Osteoblast (primary cell): ENCODE results near the gene EGR1. TPM values are rescaled to one million over a fixed set of nuclear protein-coding genes. Genes with fewer than 3 reads are reported as not detected.

ENCODE experiments used
- DNase-seq: peaks from one replicate; pipeline ENCODE4 v3.0.0; 2011; ENCODE audit warnings: low spot score, mixed read lengths; ENCODE audit not compliant: insufficient read length; ENCODE audit errors: missing footprints
- H2AFZ ChIP-seq: 2 replicates; pipeline ENCODE4 v1.6.0; 2011; ENCODE audit warnings: mild to moderate bottlenecking, low read length
- H3K27ac ChIP-seq: 2 replicates; pipeline ENCODE4 v1.5.1; 2011; ENCODE audit warnings: mild to moderate bottlenecking, low read depth, low read length, moderate library complexity
- H3K27me3 ChIP-seq: 2 replicates; pipeline ENCODE4 v1.6.0; 2012; ENCODE audit warnings: mild to moderate bottlenecking, control low read depth, inconsistent platforms, low read length, moderate library complexity; ENCODE audit not compliant: insufficient read depth
- H3K36me3 ChIP-seq: 2 replicates; pipeline ENCODE4 v1.5.1; 2011; ENCODE audit warnings: mild to moderate bottlenecking, low read length, control low read depth, moderate library complexity; ENCODE audit not compliant: insufficient read depth
- H3K4me1 ChIP-seq: 2 replicates; pipeline ENCODE4 v1.5.1; 2011; ENCODE audit warnings: mild to moderate bottlenecking, low read length, control low read depth, moderate library complexity; ENCODE audit not compliant: insufficient read depth
- H3K4me2 ChIP-seq: 2 replicates; pipeline ENCODE4 v1.6.0; 2011; ENCODE audit warnings: mild to moderate bottlenecking, low read length; ENCODE audit not compliant: insufficient read depth
- H3K4me3 ChIP-seq: fragments of 200-600 bp; sonication (generic); 3 replicates; pipeline ENCODE4 v1.5.1; 2012; ENCODE audit warnings: mild to moderate bottlenecking, low read length, inconsistent platforms; ENCODE audit not compliant: insufficient read depth
- H3K79me2 ChIP-seq: 2 replicates; pipeline ENCODE4 v1.6.0; 2012; ENCODE audit warnings: mild to moderate bottlenecking, low read length, control low read depth, inconsistent platforms; ENCODE audit not compliant: insufficient read depth
- H3K9me3 ChIP-seq: 2 replicates; pipeline ENCODE4 v1.5.1; 2011; ENCODE audit warnings: low read depth, low read length, control low read depth
- H4K20me1 ChIP-seq: 2 replicates; pipeline ENCODE4 v1.6.0; 2012; ENCODE audit warnings: mild to moderate bottlenecking, low read length, control low read depth; ENCODE audit not compliant: insufficient read depth
- CTCF ChIP-seq: IDR thresholded peaks from 2 replicates; pipeline ENCODE4 v1.5.1; 2011; ENCODE audit warnings: mild to moderate bottlenecking, low read depth, low read length, moderate library complexity; ENCODE audit errors: extremely low read depth
- total RNA-seq: library from RNA; depleted of rRNA; stranded (reverse); fragments of >200 nt; gene quantifications from 2 replicates; pipeline ENCODE4 v1.2.3, GENCODE V29; 2012

EGR1 gene
- total RNA-seq, 1 donor: 2.2 TPM

GRCh38 chr5:138453590-138453989 is 11.7 kb upstream of the EGR1 start:
- no peak overlapping the region for H3K4me2 ChIP-seq
- no peak overlapping the region for H2AFZ ChIP-seq
- no peak overlapping the region for H3K27ac ChIP-seq
- H3K9me3 ChIP-seq: no peaks in the 10 kb centered on the region
- no peaks in the 10 kb centered on the region for H3K79me2 ChIP-seq
- peaks cover 5% of the 10 kb centered on the region for H3K4me1 ChIP-seq
- no peak for TF ChIP-seq CTCF
- no peaks in the 10 kb centered on the region for H4K20me1 ChIP-seq
- no peak for DNase-seq
- H3K27me3 ChIP-seq: no peaks in the 10 kb centered on the region
- H3K4me3 ChIP-seq: no peak overlapping the region
- H3K36me3 ChIP-seq: no peaks in the 10 kb centered on the region

DNA sequence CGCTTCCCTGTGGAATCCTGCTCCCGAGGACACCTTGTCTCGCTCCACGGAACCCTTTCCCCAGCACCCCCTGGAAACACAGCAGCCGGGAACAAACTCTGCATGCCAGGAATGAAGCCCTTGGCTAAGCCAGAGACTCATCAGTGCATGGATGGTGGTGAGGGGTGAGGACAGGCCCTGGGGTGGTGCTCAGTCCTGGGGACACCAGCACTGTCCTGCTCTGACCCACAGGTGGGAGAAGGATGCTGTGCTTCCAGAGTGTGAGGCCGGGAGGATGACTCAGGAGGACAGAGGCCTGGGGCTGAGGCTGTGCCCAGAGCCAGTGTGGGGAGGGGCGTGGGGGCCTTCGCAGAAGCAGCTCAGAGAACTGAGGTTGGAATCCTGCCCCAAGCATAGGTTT is 11.2 kb upstream of the EGR1 start:
- H2AFZ ChIP-seq: no peak overlapping the region
- H3K4me2 ChIP-seq: no peak overlapping the region
- no peak overlapping the region for H3K27ac ChIP-seq
- H3K27me3 ChIP-seq: no peaks in the 10 kb centered on the region
- H3K9me3 ChIP-seq: no peaks in the 10 kb centered on the region
- no peak for DNase-seq
- no peak overlapping the region for H3K4me3 ChIP-seq
- H4K20me1 ChIP-seq: no peaks in the 10 kb centered on the region
- no peak for TF ChIP-seq CTCF
- H3K4me1 ChIP-seq: peaks cover 5% of the 10 kb centered on the region
- H3K36me3 ChIP-seq: no peaks in the 10 kb centered on the region
- no peaks in the 10 kb centered on the region for H3K79me2 ChIP-seq

GRCh38 chr5:138455232-138455930 is 9.9 kb upstream of the EGR1 start:
- H4K20me1 ChIP-seq: no peaks in the 10 kb centered on the region
- no peak overlapping the region for H3K4me3 ChIP-seq
- H3K27me3 ChIP-seq: no peaks in the 10 kb centered on the region
- no peak for DNase-seq
- H3K27ac ChIP-seq: no peak overlapping the region
- H3K4me1 ChIP-seq: no peaks in the 10 kb centered on the region
- H3K9me3 ChIP-seq: no peaks in the 10 kb centered on the region
- no peak overlapping the region for H3K4me2 ChIP-seq
- no peak overlapping the region for H2AFZ ChIP-seq
- H3K36me3 ChIP-seq: no peaks in the 10 kb centered on the region
- no peaks in the 10 kb centered on the region for H3K79me2 ChIP-seq
- TF ChIP-seq CTCF: no peak

DNA sequence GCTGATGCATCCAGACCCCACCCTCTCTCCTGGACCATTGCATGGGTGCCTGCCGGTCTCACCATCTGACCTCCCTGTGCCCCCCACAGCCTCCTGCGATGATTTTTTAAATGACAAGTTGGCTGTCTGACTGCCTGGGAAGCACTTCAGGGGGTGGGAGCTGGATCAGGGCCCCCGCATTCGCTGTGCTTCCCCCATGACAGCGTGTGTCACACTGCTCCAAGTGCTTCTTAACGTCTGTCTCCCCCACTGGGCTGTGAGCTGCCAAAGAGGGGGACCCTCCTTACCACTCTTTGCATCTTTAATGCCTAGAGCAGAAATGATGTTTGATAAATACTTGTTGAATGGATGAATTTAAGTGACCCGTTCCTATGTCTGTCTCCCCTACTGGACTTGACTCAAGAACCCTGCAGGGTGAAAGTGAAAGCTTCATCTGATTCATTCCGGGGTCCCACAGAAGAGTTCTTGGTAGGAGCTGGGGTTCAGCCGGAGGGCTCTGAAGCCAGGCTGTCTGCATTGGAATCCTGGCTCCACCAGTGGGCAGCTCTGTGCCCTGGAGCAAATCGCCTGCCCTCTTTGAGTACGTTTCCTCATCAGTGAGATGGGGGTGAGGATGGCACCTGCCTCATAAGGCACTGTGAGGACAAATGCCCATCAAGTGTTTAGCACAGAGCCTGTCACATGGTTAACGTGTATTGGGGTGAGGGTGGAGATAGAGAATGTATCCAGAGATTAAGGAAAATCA is 7.6 kb upstream of the EGR1 start:
- peak; percentile 77 for DNase-seq
- Histone ChIP-seq H2AFZ (no peak overlapping the region), H3K4me1 (peaks cover 12% of the 10 kb centered on the region), H3K4me2 (no peak overlapping the region), H3K36me3 (no peaks in the 10 kb centered on the region), H3K27me3 (no peaks in the 10 kb centered on the region), H3K27ac (no peak overlapping the region), H4K20me1 (no peaks in the 10 kb centered on the region), H3K4me3 (no peak overlapping the region), H3K9me3 (no peaks in the 10 kb centered on the region), H3K79me2 (no peaks in the 10 kb centered on the region)
- TF ChIP-seq CTCF: no peak
